NCI-H2081 (cell line): ENCODE results near the gene CSRP3.

Source experiments
- DNase-seq, 2 experiments: peaks; one replicate each; lab custom pipeline; 2025; lab: John Stamatoyannopoulos, UW

Gene CSRP3

GRCh38 chr11:19201737-19202605 is at the start of gene CSRP3:
Gene CSRP3 (minus strand): TSS chr11:19201983. CDS start chr11:19192448, 9,535 bp downstream.
- DNase-seq, result no peak

DNA sequence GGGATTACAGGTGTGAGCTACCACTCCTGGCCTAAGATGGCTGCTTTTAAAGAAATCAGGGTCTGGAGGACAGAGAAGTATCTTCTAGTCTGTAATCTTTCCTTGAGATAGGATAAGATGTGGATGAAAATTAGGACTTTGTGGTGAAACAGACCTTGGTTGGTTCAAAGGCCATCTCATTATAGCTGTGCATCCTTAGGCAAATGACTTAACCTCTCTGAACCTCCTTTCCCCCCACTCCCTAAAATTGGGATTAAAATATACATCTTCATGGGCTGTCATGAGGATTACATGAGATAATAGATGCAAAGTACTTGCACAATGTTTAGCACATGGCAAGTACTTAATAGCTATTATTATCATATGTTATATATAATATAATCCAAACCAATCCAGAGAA is 49.8 kb upstream of the CSRP3 start:
- no peak for DNase-seq

GRCh38 chr11:19246816-19247215 is 45.0 kb upstream of the CSRP3 start:
- no peak for DNase-seq

- no peak for DNase-seq
Measured at GRCh38 chr11:19245351-19245750, 43.6 kb upstream of the CSRP3 start.

DNA sequence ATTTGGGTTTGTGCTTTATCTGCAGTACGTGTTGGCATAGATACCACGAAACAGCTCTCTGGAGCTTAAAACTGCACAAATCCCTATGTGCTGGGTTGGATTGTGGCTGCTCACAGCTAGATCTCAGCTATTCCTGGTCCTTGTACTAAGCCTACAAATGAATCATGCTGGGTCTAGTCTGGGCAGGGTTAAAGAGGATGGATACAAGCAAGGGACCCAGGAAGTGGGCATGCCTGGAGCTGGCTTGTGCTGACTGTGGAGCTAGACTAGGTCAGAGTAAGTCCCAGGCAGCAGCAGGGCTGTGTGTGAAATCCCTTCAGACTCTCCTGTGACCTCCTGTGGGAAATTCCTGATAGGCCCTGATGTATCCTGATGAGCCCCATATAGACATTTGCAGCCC is 42.8 kb upstream of the CSRP3 start:
- no peak for DNase-seq

DNA sequence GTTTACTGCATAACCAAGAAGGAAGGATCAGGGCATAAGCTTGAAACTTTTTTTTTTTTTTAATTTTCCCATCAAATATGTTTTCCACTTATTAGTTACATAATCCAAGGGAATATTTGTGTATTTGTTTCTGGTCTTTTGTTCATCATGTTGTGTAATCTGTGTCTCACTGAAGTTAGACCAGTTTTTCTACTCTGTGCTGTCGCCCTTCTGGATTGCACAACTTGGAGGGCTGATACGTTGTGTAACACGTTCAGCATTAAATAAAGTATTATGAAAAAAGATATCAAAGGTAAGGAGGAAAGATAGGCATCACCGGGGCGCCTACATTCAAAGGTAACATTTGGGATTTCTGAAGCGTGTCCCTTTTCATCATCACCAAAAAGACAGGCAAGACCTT is 42.3 kb upstream of the CSRP3 start:
- DNase-seq, result no peak

DNA sequence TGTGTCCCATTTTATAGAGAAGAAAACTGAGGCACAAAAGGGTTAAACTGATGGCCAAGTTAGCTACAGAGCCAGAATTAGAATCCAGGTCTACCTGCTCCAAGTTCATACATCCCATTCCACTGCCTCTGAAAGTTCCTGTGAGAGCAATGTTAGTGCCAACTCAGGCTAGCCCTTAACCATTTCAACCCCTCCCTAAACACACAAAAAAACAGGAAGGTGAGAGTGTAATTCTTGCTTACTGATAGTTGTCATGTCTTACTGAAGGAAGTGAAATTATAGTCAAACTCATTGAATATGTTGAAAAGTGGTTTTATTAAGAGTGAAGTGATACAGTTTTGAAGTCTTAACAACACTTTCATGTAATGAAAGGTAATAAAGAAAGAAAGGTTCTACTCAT is 41.8 kb upstream of the CSRP3 start:
- no peak for DNase-seq

GRCh38 chr11:19243143-19243542 is 41.4 kb upstream of the CSRP3 start:
- DNase-seq, result no peak

DNA sequence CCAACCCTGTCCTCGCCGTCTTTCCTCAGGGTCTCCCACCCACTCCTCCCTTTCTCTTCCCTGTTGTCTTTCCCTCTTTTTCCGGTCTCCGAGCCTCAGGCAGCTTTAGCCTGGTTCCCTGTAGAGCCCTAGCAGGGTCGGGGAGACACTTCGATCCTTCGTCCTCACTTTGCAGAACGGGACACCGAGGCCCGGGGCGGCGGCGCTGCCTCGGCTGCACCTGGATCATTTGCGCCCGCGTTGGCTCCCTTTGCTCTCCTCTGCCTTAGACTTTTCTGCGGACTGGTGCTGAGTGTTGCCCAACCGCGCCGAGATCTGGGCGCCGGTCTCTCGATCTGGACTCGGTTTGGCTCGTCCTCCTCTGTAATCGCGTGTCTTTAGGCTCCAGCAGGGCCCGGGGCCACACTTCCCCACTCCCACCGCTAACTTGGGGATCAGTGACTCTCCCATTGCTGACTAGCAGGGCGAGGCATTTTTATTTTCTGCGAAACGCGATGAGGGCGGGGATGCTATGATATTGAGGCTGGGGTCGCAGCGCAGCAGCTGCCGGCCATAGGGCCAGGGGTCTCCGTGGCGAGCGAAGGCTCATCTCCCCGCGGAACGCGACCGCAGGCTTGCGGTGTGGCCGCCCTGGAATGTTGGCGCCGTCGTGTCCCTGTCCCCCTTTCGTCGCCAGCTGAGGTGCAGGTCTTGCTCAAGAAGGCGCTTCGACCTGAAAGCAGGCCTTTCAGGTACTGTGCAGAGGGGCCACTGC is 40.6 kb upstream of the CSRP3 start:
- no peak for DNase-seq

DNA sequence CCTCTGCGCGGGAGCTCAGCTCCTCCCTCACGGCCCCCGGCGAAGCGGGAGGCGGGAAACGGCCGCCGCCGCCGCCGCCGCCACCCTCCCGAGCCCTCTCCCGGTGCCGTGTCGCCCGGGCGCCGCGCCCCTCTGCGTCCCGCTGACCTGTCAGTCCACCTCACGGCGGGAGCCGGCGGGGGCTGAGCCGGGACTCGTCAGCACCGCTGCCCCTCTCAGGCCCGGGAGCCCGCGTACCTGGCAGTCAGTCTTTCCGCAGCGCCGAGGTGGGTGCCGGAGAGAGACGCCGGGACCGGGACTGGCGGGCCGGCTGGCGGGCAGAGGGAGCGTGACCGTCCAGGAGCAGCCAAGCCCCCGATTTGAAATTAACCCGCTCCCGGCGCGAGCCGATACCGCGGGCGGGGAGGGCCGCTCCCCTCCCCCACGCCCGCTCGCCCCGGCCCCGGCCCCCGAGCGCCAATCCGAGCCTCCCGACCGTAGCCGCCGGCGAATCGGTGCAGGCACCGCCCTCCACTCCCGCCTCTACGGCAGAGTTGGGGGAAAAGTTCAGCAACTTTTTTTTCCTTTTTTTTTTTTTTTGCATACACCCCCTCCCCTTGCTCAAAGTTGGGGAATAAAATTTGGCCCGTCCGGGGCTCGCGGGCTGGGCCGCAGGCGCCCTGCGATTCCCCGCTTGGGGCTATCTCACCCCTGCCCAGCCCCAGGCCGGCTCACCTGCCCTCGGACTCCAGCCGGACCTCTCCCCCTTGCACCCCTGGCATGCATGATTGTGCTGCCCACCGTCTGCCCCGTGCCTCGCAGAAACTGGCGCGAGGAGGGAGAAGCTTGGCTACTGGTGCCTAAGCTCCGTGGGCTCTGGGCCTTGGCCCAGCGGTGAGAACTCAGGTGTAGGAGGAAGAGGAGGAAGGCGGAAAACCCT is 39.7 kb upstream of the CSRP3 start:
- no peak for DNase-seq

DNA sequence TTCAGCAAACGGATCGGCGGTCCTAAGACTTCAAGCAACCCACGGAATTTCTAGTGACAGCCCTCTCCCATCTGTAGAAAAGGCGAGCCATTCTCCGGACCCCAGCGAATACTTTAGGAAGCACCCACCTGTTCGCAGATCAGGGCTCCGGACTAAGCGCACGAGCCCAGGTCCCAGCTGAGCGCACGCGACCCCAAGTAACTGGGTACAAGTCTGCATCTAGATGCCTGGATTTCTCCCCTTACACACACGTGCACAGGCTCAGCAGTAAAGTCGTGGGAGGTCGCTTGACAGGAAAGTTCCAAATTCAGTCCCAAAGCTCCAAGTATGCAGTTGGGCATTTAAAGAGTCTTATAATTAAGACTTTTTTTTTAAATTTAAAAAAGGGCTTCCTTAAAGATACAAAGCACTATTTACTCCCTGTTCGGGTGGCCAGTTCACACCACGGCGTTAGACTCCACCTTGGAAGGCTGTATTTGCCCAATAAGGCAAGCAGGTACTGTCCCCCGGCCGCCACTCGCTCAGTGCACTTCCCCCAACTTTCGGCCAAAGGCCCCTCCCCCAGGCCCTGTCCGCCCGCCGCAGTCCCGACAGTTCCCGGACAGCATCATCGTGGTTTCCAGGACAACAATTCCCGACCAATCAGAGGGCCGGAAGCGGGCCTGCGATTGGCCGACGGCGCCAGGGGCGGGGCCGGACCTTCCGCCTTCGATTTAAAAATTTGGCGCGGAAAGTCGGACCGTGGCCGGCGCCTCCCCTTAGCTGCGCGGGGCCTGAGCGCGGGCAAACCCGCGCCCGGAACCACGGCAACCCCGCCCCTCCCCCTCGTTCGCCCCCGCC is 38.9 kb upstream of the CSRP3 start, which contains the start of gene E2F8:
Gene E2F8, minus strand, starts transcription at position 526 of the 840 bp plus-strand sequence. CDS start 824 bp downstream, outside the sequence.
- peak; percentile 92 to 93 for DNase-seq

- no peak for DNase-seq
Measured at GRCh38 chr11:19239039-19239438, 37.3 kb upstream of the CSRP3 start.

- DNase-seq, result no peak
Measured at GRCh38 chr11:19237813-19238212, 36.0 kb upstream of the CSRP3 start.

GRCh38 chr11:19237381-19237780 is 35.6 kb upstream of the CSRP3 start:
- DNase-seq, result no peak

DNA sequence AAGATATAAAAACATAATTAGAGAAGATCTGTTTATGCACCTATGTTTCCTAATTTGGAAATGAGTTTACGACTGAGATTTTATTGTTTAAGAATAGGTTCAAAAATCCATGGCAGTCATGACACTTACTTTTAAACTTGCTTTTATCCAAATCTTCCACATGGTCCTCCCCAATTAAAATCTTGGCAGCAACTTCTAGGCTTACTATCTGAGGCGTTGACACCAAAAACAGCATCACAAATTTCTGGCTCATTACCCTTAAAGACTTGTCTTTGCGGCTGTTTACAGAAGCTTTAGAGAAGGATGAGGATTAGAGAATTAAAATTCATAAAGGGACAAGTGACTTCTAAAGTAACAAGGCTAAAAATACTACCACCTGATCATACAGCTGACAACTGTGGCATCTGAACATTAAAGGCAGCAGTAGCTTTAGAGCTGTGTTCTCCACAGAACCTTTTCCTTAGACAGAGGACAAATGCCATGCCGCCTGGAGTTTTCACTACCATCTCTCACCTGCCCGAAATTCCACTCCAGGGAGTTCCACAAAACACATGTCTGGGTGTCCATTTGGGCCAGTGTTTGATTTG is 32.5 kb upstream of the CSRP3 start:
- DNase-seq, result no peak

- DNase-seq, result no peak
Measured at GRCh38 chr11:19232910-19233503, 31.2 kb upstream of the CSRP3 start.

DNA sequence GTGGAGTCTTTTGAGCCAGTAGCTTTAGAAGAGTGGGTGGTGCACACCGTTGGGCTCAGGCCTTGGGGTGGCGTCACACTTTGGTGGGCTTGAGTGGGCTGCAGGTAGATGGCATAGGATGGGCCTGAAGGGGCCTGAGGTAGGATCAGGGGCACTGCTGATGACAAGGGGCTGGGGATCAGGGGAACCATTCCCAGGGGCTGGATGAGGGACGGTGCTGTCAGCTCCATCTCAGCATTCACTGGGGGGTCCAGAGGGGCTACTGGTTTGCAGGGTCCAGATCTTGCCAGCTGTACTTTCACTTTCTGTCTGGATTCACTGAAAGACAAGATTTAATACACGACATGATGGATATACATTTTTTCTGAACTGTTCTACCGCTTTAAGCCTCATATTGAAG is 27.9 kb upstream of the CSRP3 start:
- no peak for DNase-seq

DNA sequence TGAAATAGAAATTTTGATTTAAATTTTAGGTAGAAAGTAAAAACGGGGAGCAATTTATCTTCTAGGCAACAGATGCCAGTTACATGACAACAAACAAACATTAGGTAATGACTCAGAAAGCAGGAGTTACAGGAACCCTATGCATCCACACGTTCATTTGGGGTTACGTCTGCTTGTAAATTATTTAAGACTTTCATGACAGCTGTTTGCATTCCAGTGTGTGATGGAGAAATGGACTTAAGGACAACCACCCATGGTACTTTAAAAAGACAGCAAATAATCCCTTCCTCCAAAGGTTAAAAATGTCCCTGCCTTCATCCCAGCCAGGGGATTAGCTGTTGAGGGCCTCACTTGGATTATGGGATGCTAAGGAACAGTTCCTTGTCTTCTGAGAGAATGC is 27.2 kb upstream of the CSRP3 start:
- no peak for DNase-seq

- no peak for DNase-seq
Measured at GRCh38 chr11:19226378-19227195, 24.8 kb upstream of the CSRP3 start.
